H9 (cell line): ENCODE measurements around the gene MON1A. TPM values are rescaled to one million over a fixed set of nuclear protein-coding genes. Genes with fewer than 3 reads are reported as not detected.

Experiments used
- DNase-seq: peaks from one replicate; pipeline ENCODE4 v3.0.0-alpha.2; 2017
- H2AFZ ChIP-seq: one replicate; pipeline ENCODE4 v1.6.1; 2013; ENCODE audit warnings: mild to moderate bottlenecking, low read length, control low read depth, moderate library complexity
- H2AK5ac ChIP-seq: 2 replicates; pipeline ENCODE4 v1.6.1; 2013; ENCODE audit warnings: low read length, control low read depth, mixed read lengths; ENCODE audit not compliant: insufficient read length
- H2BK120ac ChIP-seq: one replicate; pipeline ENCODE4 v1.6.1; 2013; ENCODE audit warnings: low read depth, mild to moderate bottlenecking, low read length, control low read depth, inconsistent platforms; ENCODE audit not compliant: poor library complexity, severe bottlenecking
- H2BK12ac ChIP-seq: 2 replicates; pipeline ENCODE4 v1.6.1; 2013; ENCODE audit warnings: low read length, control low read depth, mixed read lengths, low read depth; ENCODE audit not compliant: insufficient read length
- H2BK15ac ChIP-seq: 2 replicates; pipeline ENCODE4 v1.6.1; 2013; ENCODE audit warnings: low read depth, low read length, control low read depth
- H2BK20ac ChIP-seq: one replicate; pipeline ENCODE4 v1.6.1; 2013; ENCODE audit warnings: low read depth, mild to moderate bottlenecking, low read length, control low read depth, inconsistent platforms; ENCODE audit not compliant: poor library complexity, severe bottlenecking
- H2BK5ac ChIP-seq: 2 replicates; pipeline ENCODE4 v1.6.1; 2013; ENCODE audit warnings: low read length, control low read depth, mixed read lengths; ENCODE audit not compliant: insufficient read length
- H3K14ac ChIP-seq: 2 replicates; pipeline ENCODE4 v1.6.1; 2013; ENCODE audit warnings: low read length, control low read depth; ENCODE audit not compliant: insufficient read depth
- H3K18ac ChIP-seq: 2 replicates; pipeline ENCODE4 v1.6.1; 2013; ENCODE audit warnings: low read depth, mild to moderate bottlenecking, mixed read lengths, low read length, control low read depth; ENCODE audit not compliant: insufficient read length
- H3K23ac ChIP-seq: 2 replicates; pipeline ENCODE4 v1.6.1; 2013; ENCODE audit warnings: low read length, control low read depth, mixed read lengths, low read depth; ENCODE audit not compliant: insufficient read length
- H3K23me2 ChIP-seq: 2 replicates; pipeline ENCODE4 v1.6.1; 2013; ENCODE audit warnings: low read depth, mild to moderate bottlenecking, mixed read lengths, low read length, control low read depth; ENCODE audit not compliant: insufficient read length, poor library complexity, severe bottlenecking
- H3K27ac ChIP-seq: 2 replicates; pipeline ENCODE4 v1.5.1; 2013; ENCODE audit warnings: low read length, control low read depth, mixed read lengths, low read depth; ENCODE audit not compliant: insufficient read length
- H3K27me3 ChIP-seq: 2 replicates; pipeline ENCODE4 v1.6.1; 2013; ENCODE audit warnings: low read length, control low read depth, inconsistent platforms; ENCODE audit not compliant: insufficient read depth
- H3K4ac ChIP-seq: 2 replicates; pipeline ENCODE4 v1.6.1; 2013; ENCODE audit warnings: low read depth, mild to moderate bottlenecking, control low read depth, inconsistent platforms, low read length, moderate library complexity
- H3K4me1 ChIP-seq: 2 replicates; pipeline ENCODE4 v1.6.1; 2013; ENCODE audit warnings: low read length, control low read depth, inconsistent platforms; ENCODE audit not compliant: insufficient read depth
- H3K4me2 ChIP-seq: 2 replicates; pipeline ENCODE4 v1.6.1; 2013; ENCODE audit warnings: low read length, control low read depth, mixed read lengths; ENCODE audit not compliant: insufficient read length, insufficient read depth
- H3K56ac ChIP-seq: 2 replicates; pipeline ENCODE4 v1.6.1; 2013; ENCODE audit warnings: low read depth, mild to moderate bottlenecking, mixed read lengths, low read length, control low read depth; ENCODE audit not compliant: insufficient read length
- H3K79me1 ChIP-seq: 2 replicates; pipeline ENCODE4 v1.6.1; 2013; ENCODE audit warnings: low read depth, mild to moderate bottlenecking, moderate library complexity, low read length, control low read depth, inconsistent platforms; ENCODE audit not compliant: insufficient read depth, poor library complexity, severe bottlenecking
- H3K79me2 ChIP-seq: 2 replicates; pipeline ENCODE4 v1.6.1; 2013; ENCODE audit warnings: low read length, control low read depth, inconsistent platforms; ENCODE audit not compliant: insufficient read depth
- H3K9ac ChIP-seq: 2 replicates; pipeline ENCODE4 v1.6.1; 2013; ENCODE audit warnings: low read length, control low read depth, mixed read lengths; ENCODE audit not compliant: insufficient read length; ENCODE audit errors: extremely low read depth
- H3K9me3 ChIP-seq: one replicate; pipeline ENCODE4 v1.6.1; 2013; ENCODE audit warnings: low read depth, low read length, inconsistent platforms; ENCODE audit not compliant: control insufficient read depth
- H3T11ph ChIP-seq: one replicate; pipeline ENCODE4 v1.6.1; 2013; ENCODE audit warnings: mild to moderate bottlenecking, low read length, control low read depth, inconsistent platforms
- H4K20me1 ChIP-seq: one replicate; pipeline ENCODE4 v1.6.1; 2013; ENCODE audit not compliant: control insufficient read depth, insufficient read length, insufficient read depth
- H4K5ac ChIP-seq: 2 replicates; pipeline ENCODE4 v1.6.1; 2013; ENCODE audit warnings: low read depth, mild to moderate bottlenecking, mixed read lengths, low read length, control low read depth; ENCODE audit not compliant: insufficient read length
- H4K8ac ChIP-seq: replicated peaks from 2 replicates; pipeline ENCODE4 v1.6.1; 2013; ENCODE audit warnings: low read length, control low read depth, mixed read lengths, low read depth; ENCODE audit not compliant: insufficient read length
- H4K91ac ChIP-seq: 2 replicates; pipeline ENCODE4 v1.6.1; 2013; ENCODE audit warnings: low read depth, mild to moderate bottlenecking, moderate library complexity, mixed read lengths, low read length, control low read depth; ENCODE audit not compliant: insufficient read length
- H3K27ac Mint-ChIP-seq, 3 experiments: 2 replicates in 2 of 3; 3 replicates in 1 of 3; pipeline ENCODE4 v1.8.0; 2020 to 2021; ENCODE audit warnings: mixed read lengths in 3 of 3, mild to moderate bottlenecking in 1 of 3, moderate library complexity in 1 of 3
- H3K27me3 Mint-ChIP-seq: 2 replicates; pipeline ENCODE4 v1.8.0; 2021; ENCODE audit warnings: low read depth, mild to moderate bottlenecking, moderate library complexity, mixed read lengths
- H3K36me3 Mint-ChIP-seq, 3 experiments: 2 replicates in 2 of 3; 3 replicates in 1 of 3; pipeline ENCODE4 v1.8.0; 2020 to 2021; ENCODE audit warnings: low read depth in 3 of 3, mixed read lengths in 3 of 3; ENCODE audit not compliant: insufficient read depth in 1 of 3
- H3K4me1 Mint-ChIP-seq, 2 experiments: 2 replicates each; pipeline ENCODE4 v1.8.0; 2020; ENCODE audit warnings: mixed read lengths in 2 of 2
- H3K4me3 Mint-ChIP-seq, 2 experiments: 2 replicates in 1 of 2; 3 replicates in 1 of 2; pipeline ENCODE4 v1.8.0; 2020 to 2021; ENCODE audit warnings: mild to moderate bottlenecking in 2 of 2, mixed read lengths in 2 of 2, moderate library complexity in 1 of 2
- H3K9me3 Mint-ChIP-seq, 2 experiments: 2 replicates in 1 of 2; 3 replicates in 1 of 2; pipeline ENCODE4 v1.8.0; 2020; ENCODE audit warnings: mild to moderate bottlenecking in 2 of 2, mixed read lengths in 2 of 2, moderate library complexity in 1 of 2
- WGBS: extraction: QIAGEN DNeasy Blood & Tissue Kit; methylation state at CpG from one replicate; pipeline ENCODE4 v1.1.7; 2013; ENCODE audit warnings: missing lambda C conversion rate, low lambda C conversion rate, mixed read lengths; ENCODE audit not compliant: insufficient read length; ENCODE audit errors: extremely low coverage; 5-methylcytosine and 5-hydroxymethylcytosine counted together
- total RNA-seq: library from RNA; stranded (reverse); gene quantifications from 2 replicates; pipeline ENCODE4 v1.2.1, GENCODE V29; 2021
- TF ChIP-seq, protein P1 (sequence below): fragments of 200-600 bp; sonication (generic); conservative IDR thresholded peaks from 3 replicates; pipeline ENCODE4 v1.8.0; 2021; ENCODE audit warnings: antibody characterized with exemption, mild to moderate bottlenecking

Gene MON1A
- total RNA-seq, 1 experiment from 2014 or later = 10.0 TPM

DNA sequence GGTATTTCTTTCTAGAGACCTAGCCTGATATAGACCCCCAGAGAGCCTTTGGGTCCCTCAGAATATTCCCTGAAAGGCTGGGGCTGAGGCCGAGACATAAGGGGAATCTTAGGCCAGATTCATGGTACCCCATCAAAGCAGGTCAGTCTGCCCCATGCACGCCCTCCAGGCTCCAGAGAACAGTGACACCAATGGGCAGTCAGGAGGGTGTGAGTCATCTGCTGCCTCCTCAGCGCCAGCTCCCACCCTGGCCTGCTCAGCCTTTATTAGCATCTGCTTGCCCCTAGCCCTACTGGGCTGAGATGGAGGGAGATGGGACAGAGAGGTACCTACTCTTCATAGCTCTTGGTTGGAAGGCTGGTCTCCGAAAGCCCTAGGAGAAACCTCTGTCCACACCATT lies 45.6 kb downstream of the MON1A start:
- H4K20me1 ChIP-seq = no peaks in the 10 kb centered on the region
- H3K9me3 Mint-ChIP-seq = no peaks in the 10 kb centered on the region
- no peak overlapping the region for H3K27ac ChIP-seq
- H4K8ac ChIP-seq = no peak overlapping the region
- H2BK20ac ChIP-seq = no peak overlapping the region
- no peak overlapping the region for H3K23ac ChIP-seq
- no peak overlapping the region for H2AK5ac ChIP-seq
- peaks cover 9% of the 10 kb centered on the region; the same call in 1 of the 2 replicates for H3K4me1 ChIP-seq
- H3K9ac ChIP-seq = no peak overlapping the region
- no peak overlapping the region for H2BK15ac ChIP-seq
- no peaks in the 10 kb centered on the region; a peak in 1 of 7 replicates for H3K36me3 Mint-ChIP-seq
- no peaks in the 10 kb centered on the region for H3K9me3 ChIP-seq
- H3T11ph ChIP-seq = no peak overlapping the region
- H2AFZ ChIP-seq = no peak overlapping the region
- H3K27me3 ChIP-seq = no peaks in the 10 kb centered on the region
- no peak overlapping the region for H3K4ac ChIP-seq
- no peak overlapping the region for H4K5ac ChIP-seq
- TF ChIP-seq, protein P1, sequence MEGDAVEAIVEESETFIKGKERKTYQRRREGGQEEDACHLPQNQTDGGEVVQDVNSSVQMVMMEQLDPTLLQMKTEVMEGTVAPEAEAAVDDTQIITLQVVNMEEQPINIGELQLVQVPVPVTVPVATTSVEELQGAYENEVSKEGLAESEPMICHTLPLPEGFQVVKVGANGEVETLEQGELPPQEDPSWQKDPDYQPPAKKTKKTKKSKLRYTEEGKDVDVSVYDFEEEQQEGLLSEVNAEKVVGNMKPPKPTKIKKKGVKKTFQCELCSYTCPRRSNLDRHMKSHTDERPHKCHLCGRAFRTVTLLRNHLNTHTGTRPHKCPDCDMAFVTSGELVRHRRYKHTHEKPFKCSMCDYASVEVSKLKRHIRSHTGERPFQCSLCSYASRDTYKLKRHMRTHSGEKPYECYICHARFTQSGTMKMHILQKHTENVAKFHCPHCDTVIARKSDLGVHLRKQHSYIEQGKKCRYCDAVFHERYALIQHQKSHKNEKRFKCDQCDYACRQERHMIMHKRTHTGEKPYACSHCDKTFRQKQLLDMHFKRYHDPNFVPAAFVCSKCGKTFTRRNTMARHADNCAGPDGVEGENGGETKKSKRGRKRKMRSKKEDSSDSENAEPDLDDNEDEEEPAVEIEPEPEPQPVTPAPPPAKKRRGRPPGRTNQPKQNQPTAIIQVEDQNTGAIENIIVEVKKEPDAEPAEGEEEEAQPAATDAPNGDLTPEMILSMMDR = no peak
- H3K4me2 ChIP-seq = no peak overlapping the region
- peaks cover 27 to 33% of the 10 kb centered on the region in 2 experiments for H3K4me1 Mint-ChIP-seq
- H2BK12ac ChIP-seq = no peak overlapping the region
- no peak for DNase-seq
- no peak overlapping the region for H2BK120ac ChIP-seq
- H3K56ac ChIP-seq = no peak overlapping the region
- no peak overlapping the region for H3K14ac ChIP-seq
- H3K18ac ChIP-seq = no peak overlapping the region
- H3K79me2 ChIP-seq = no peaks in the 10 kb centered on the region
- no peak overlapping the region; a peak in 1 of 5 replicates for H3K4me3 Mint-ChIP-seq
- H3K27ac Mint-ChIP-seq = no peak overlapping the region
- H2BK5ac ChIP-seq = no peak overlapping the region
- WGBS = no CpG with 5 or more reads among the region's 4 CpGs
- H3K23me2 ChIP-seq = no peaks in the 10 kb centered on the region
- peaks cover 5% of the 10 kb centered on the region for H3K27me3 Mint-ChIP-seq
- H4K91ac ChIP-seq = no peak overlapping the region
- H3K79me1 ChIP-seq = no peaks in the 10 kb centered on the region
